Measurements from ENCODE around the gene RDH5.
"Not testable (repeated sequence)": the region's sequence is repeated elsewhere in the genome, so short reads cannot be mapped to it uniquely, and the experiment has no call there.

RDH5 gene

GRCh38 chr12:55745361-55746173, 25.4 kb downstream of the RDH5 start:
- Histone ChIP-seq H3K36me3 (ENCODE audit: insufficient read depth, low read length) (no peaks in the 10 kb centered on the region), H3K27ac (ENCODE audit: low read depth, low read length) (peak overlapping the region; percentile 24), H3K4me3 (ENCODE audit: low read depth in 1 of 2, low read length in 2 of 2) (peak overlapping the region in 1 of 2 donors; percentile 17), H3K27me3 (ENCODE audit: control insufficient read depth in 1 of 2, insufficient read depth in 2 of 2, low read length in 2 of 2) (no peaks in the 10 kb centered on the region), H3K9ac (ENCODE audit: low read length) (no peak overlapping the region), H3K4me1 (ENCODE audit: insufficient read depth, low read length) (peaks cover 26% of the 10 kb centered on the region), H3K9me3 (ENCODE audit: low read length) (no peaks in the 10 kb centered on the region)

DNA sequence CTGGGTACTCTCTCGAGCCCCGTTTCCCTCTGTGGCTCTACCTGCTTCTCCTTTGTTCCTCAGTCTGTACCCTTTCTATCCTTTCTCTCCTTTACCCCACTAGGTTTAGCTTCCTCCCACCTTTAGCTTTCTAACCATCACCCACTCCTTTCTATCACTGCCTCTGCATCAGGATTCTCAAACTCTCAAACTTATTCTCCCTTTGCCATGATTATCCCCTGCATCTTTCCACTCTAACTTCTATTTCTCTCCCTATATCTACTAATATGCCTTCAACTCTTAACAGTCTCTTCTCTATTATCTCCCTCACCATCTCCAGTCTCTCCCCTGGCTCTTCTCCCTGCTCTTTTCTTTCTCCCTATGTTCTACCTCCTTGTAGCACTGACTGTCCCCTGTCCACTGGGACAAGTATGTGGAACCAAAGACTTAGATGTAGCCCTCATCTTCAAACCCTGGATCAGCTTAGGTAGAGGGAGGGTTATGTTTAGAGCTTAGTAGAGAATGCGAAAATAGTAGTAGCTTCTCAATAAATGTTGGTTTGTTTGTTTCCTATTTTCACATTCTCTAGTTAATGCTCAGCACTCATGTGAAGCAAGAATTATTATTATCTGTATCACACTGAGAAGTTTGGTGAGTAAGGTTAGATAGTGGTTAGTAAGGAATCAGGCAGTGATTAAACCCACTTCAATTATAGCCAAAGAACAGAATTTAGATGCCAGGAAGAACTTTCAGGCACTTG, 26.1 kb downstream of the RDH5 start:
- Histone ChIP-seq H3K4me3 (ENCODE audit: low read depth in 1 of 2, low read length in 2 of 2) (no peak overlapping the region), H3K27ac (ENCODE audit: low read depth, low read length) (no peak overlapping the region), H3K9me3 (ENCODE audit: low read length) (no peaks in the 10 kb centered on the region), H3K9ac (ENCODE audit: low read length) (no peak overlapping the region), H3K27me3 (ENCODE audit: control insufficient read depth in 1 of 2, insufficient read depth in 2 of 2, low read length in 2 of 2) (no peaks in the 10 kb centered on the region), H3K36me3 (ENCODE audit: insufficient read depth, low read length) (peaks cover 4% of the 10 kb centered on the region), H3K4me1 (ENCODE audit: insufficient read depth, low read length) (peaks cover 26% of the 10 kb centered on the region)

GRCh38 chr12:55746913-55747231, 26.7 kb downstream of the RDH5 start:
- H3K27ac ChIP-seq (ENCODE audit: low read depth, low read length), result no peak overlapping the region
- H3K9ac ChIP-seq (ENCODE audit: low read length), result no peak overlapping the region
- H3K9me3 ChIP-seq (ENCODE audit: low read length), result no peaks in the 10 kb centered on the region
- peaks cover 26% of the 10 kb centered on the region for H3K4me1 ChIP-seq (ENCODE audit: insufficient read depth, low read length)
- H3K36me3 ChIP-seq (ENCODE audit: insufficient read depth, low read length), result peaks cover 9% of the 10 kb centered on the region
- no peak overlapping the region for H3K4me3 ChIP-seq (ENCODE audit: low read depth in 1 of 2, low read length in 2 of 2)
- H3K27me3 ChIP-seq (ENCODE audit: control insufficient read depth in 1 of 2, insufficient read depth in 2 of 2, low read length in 2 of 2), result no peaks in the 10 kb centered on the region

DNA sequence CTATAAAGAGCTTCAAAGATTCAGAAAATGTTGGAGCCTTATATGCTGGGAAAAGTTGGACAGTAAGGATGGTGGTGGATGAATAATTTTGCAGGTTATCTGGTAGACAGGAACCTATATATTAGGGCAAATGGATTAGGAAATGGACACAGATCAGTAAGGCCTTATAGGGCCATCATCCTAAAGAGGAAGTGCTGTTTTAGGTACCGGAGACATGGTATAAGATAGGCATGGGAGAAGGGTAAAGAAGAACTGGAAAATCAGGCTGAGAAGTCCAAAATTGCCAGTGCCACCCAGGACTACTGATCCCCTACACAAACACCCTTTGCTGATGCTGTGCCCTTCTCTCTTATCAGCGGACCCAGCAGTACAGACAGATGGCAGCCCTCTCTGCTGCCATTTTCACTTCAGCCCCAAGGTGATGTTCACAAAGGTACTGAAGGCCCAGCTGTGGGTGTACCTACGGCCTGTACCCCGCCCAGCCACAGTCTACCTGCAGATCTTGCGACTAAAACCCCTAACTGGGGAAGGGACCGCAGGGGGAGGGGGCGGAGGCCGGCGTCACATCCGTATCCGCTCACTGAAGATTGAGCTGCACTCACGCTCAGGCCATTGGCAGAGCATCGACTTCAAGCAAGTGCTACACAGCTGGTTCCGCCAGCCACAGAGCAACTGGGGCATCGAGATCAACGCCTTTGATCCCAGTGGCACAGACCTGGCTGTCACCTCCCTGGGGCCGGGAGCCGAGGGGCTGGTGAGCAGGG, 28.2 kb downstream of the RDH5 start:
- Histone ChIP-seq H3K27me3 (ENCODE audit: control insufficient read depth in 1 of 2, insufficient read depth in 2 of 2, low read length in 2 of 2) (no peaks in the 10 kb centered on the region), H3K9me3 (ENCODE audit: low read length) (no peaks in the 10 kb centered on the region), H3K9ac (ENCODE audit: low read length) (no peak overlapping the region)

DNA sequence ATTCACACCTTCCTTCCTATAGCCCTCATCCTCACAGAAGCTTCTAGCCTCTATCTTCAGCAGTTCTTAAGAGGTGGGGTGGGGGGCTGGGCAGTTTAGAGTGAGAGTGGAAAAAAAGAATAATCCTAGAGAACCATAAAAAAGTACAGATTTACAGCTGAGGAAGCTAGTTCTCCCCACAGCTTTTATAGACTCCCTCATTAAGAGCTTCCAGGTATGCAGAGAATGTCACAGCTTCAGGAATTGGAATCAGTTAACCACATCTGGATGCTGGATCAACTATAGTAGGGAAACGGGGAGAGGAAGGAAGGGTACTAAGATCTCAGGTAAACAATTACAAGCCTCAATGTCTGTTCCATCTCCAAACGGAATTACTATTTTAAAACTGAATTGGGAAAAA, 35.1 kb downstream of the RDH5 start:
- peaks cover 83% of the 10 kb centered on the region for H3K36me3 ChIP-seq (ENCODE audit: insufficient read depth, low read length)
- no peaks in the 10 kb centered on the region for H3K27me3 ChIP-seq (ENCODE audit: control insufficient read depth in 1 of 2, insufficient read depth in 2 of 2, low read length in 2 of 2)
- peaks cover 5% of the 10 kb centered on the region for H3K4me1 ChIP-seq (ENCODE audit: insufficient read depth, low read length)
- H3K27ac ChIP-seq (ENCODE audit: low read depth, low read length), result no peak overlapping the region
- no peak overlapping the region for H3K9ac ChIP-seq (ENCODE audit: low read length)
- no peaks in the 10 kb centered on the region for H3K9me3 ChIP-seq (ENCODE audit: low read length)
- no peak overlapping the region for H3K4me3 ChIP-seq (ENCODE audit: low read depth in 1 of 2, low read length in 2 of 2)

More for the DNA sequence above, 28.2 kb downstream of the RDH5 start:
- Histone ChIP-seq H3K27ac (ENCODE audit: low read depth, low read length) (no peak overlapping the region), H3K36me3 (ENCODE audit: insufficient read depth, low read length) (peaks cover 23% of the 10 kb centered on the region), H3K4me3 (ENCODE audit: low read depth in 1 of 2, low read length in 2 of 2) (no peak overlapping the region), H3K4me1 (ENCODE audit: insufficient read depth, low read length) (peaks cover 26% of the 10 kb centered on the region)

DNA sequence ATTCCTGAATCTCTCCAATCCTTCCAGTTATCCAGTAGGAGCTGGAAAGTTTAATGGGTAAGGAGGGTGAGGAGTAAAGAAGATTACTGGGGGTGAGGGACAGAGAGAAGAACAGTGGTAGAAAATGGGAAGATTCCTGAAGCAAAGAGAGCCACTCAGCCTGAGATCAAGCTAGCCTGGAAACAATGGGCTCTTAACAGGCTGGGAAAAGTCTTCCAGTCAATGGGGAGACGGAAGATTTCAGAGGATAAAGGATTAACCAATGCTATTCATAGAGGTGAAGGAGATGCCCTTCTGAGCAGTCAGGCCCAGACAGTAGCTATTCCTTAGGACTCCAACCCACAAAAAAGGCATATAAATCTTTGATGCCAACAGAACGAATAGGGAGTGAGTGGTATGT, 37.5 kb downstream of the RDH5 start:
- Histone ChIP-seq H3K27ac (ENCODE audit: low read depth, low read length) (no peak overlapping the region), H3K4me3 (ENCODE audit: low read depth in 1 of 2, low read length in 2 of 2) (no peak overlapping the region), H3K36me3 (ENCODE audit: insufficient read depth, low read length) (peaks cover 70% of the 10 kb centered on the region), H3K9ac (ENCODE audit: low read length) (no peak overlapping the region), H3K4me1 (ENCODE audit: insufficient read depth, low read length) (peaks cover 5% of the 10 kb centered on the region), H3K9me3 (ENCODE audit: low read length) (no peaks in the 10 kb centered on the region), H3K27me3 (ENCODE audit: control insufficient read depth in 1 of 2, insufficient read depth in 2 of 2, low read length in 2 of 2) (no peaks in the 10 kb centered on the region)

DNA sequence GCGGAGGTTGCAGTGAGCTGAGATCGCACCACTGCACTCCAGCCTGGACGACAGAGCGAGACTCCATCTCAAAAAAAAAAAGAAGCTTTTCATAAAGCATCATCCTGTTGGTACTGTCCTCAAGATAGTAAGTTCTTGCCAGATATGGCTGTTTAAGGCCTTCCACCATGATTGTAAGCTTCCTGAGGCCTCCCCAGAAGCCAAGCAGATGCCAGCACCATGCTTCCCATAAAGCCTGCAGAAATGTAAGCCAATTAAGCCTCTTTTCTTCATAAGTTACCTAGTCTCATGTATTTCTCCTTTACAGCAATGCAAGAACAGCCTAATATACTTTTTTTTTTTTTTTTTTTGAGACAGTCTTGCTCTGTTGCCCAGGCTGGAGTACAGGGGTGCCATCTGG, 38.4 kb downstream of the RDH5 start:
- not testable (repeated sequence) for H3K9ac ChIP-seq (ENCODE audit: low read length); H3K4me1 ChIP-seq (ENCODE audit: insufficient read depth, low read length); H3K9me3 ChIP-seq (ENCODE audit: low read length); H3K4me3 ChIP-seq (ENCODE audit: low read depth in 1 of 2, low read length in 2 of 2); H3K27me3 ChIP-seq (ENCODE audit: control insufficient read depth in 1 of 2, insufficient read depth in 2 of 2, low read length in 2 of 2); H3K27ac ChIP-seq (ENCODE audit: low read depth, low read length)
- H3K36me3 ChIP-seq (ENCODE audit: insufficient read depth, low read length), result peaks cover 64% of the 10 kb centered on the region

DNA sequence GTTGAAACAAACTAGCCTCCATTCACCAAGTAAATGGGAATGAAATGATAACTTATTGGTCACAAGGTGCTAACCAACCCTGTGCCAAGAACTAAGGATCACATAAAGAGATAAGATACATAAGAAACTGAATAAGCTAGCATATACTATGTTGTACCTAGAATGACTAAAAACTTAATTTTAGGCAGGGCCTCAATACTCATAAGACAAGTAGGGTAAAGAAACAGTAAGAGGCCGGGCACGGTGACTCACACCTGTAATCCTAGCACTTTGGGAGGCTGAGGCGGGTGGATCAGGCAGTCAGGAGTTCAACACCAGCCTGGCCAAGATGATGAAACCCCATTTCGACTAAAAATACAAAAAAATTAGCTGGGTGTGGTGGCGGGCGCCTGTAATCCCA, 40.5 kb downstream of the RDH5 start:
- H3K4me1 ChIP-seq (ENCODE audit: insufficient read depth, low read length), result peaks cover under 1% of the 10 kb centered on the region
- no peaks in the 10 kb centered on the region for H3K27me3 ChIP-seq (ENCODE audit: control insufficient read depth in 1 of 2, insufficient read depth in 2 of 2, low read length in 2 of 2)
- H3K27ac ChIP-seq (ENCODE audit: low read depth, low read length), result no peak overlapping the region
- H3K9ac ChIP-seq (ENCODE audit: low read length), result no peak overlapping the region
- no peaks in the 10 kb centered on the region for H3K9me3 ChIP-seq (ENCODE audit: low read length)
- peaks cover 46% of the 10 kb centered on the region for H3K36me3 ChIP-seq (ENCODE audit: insufficient read depth, low read length)
- H3K4me3 ChIP-seq (ENCODE audit: low read depth in 1 of 2, low read length in 2 of 2), result no peak overlapping the region

GRCh38 chr12:55762646-55763045, 42.5 kb downstream of the RDH5 start:
- no peaks in the 10 kb centered on the region for H3K9me3 ChIP-seq (ENCODE audit: low read length)
- H3K9ac ChIP-seq (ENCODE audit: low read length), result no peak overlapping the region
- no peaks in the 10 kb centered on the region for H3K4me1 ChIP-seq (ENCODE audit: insufficient read depth, low read length)
- no peak overlapping the region for H3K4me3 ChIP-seq (ENCODE audit: low read depth in 1 of 2, low read length in 2 of 2)
- no peak overlapping the region for H3K27ac ChIP-seq (ENCODE audit: low read depth, low read length)
- H3K36me3 ChIP-seq (ENCODE audit: insufficient read depth, low read length), result peaks cover 26% of the 10 kb centered on the region
- H3K27me3 ChIP-seq (ENCODE audit: control insufficient read depth in 1 of 2, insufficient read depth in 2 of 2, low read length in 2 of 2), result no peaks in the 10 kb centered on the region

DNA sequence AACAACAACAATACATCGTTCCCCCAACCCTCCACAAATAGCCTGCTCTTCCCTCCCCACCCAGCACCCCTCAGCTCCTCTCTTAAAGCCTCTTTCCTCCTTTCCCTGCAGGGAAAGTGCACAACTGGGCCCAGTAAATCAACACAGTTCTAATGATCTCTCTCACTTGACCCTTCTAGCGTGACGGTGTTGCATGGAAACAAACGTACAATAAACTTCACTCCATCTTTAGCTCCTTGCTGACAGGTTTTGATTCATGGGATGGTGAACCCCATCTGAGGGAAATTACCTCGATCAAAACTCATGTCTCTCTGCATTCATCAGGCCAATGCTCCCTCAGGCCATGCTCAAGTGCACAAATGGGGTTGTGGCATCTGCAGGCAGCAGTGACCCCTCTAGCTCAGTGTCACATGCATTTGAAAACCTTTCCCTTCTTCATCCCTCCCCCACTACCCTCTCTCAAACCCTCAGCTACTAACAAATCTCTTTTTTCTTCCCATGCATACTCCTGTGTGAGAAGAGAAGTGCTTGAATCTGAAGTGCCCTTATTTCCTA, 45.6 kb downstream of the RDH5 start:
- Histone ChIP-seq H3K4me1 (ENCODE audit: insufficient read depth, low read length) (no peaks in the 10 kb centered on the region), H3K27ac (ENCODE audit: low read depth, low read length) (no peak overlapping the region), H3K4me3 (ENCODE audit: low read depth in 1 of 2, low read length in 2 of 2) (no peak overlapping the region), H3K27me3 (ENCODE audit: control insufficient read depth in 1 of 2, insufficient read depth in 2 of 2, low read length in 2 of 2) (no peaks in the 10 kb centered on the region), H3K36me3 (ENCODE audit: insufficient read depth, low read length) (peaks cover 6% of the 10 kb centered on the region), H3K9ac (ENCODE audit: low read length) (no peak overlapping the region), H3K9me3 (ENCODE audit: low read length) (no peaks in the 10 kb centered on the region)

- H3K9me3 ChIP-seq (ENCODE audit: low read length), result no peaks in the 10 kb centered on the region
- no peaks in the 10 kb centered on the region for H3K4me1 ChIP-seq (ENCODE audit: insufficient read depth, low read length)
- no peaks in the 10 kb centered on the region for H3K27me3 ChIP-seq (ENCODE audit: control insufficient read depth in 1 of 2, insufficient read depth in 2 of 2, low read length in 2 of 2)
- H3K9ac ChIP-seq (ENCODE audit: low read length), result no peak overlapping the region
- H3K4me3 ChIP-seq (ENCODE audit: low read depth in 1 of 2, low read length in 2 of 2), result no peak overlapping the region
- H3K36me3 ChIP-seq (ENCODE audit: insufficient read depth, low read length), result peaks cover 9% of the 10 kb centered on the region
- H3K27ac ChIP-seq (ENCODE audit: low read depth, low read length), result no peak overlapping the region
Measured at GRCh38 chr12:55767156-55767555, 47.0 kb downstream of the RDH5 start.

All from muscle layer of colon (tissue), 2 donors.